HCT116 (cell line): ENCODE data around the gene VAV2. TPM values are rescaled to one million over a fixed set of nuclear protein-coding genes. Genes with fewer than 3 reads are reported as not detected.

Experiments
- ATAC-seq: fragments of 200-7000 bp; cut with Tn5 transposase; 2 replicates; pipeline ENCODE4 v1.9.1; 2020; ENCODE audit warnings: mild to moderate bottlenecking, moderate library complexity
- BruUV-seq: library from RNA; stranded (reverse); fragments of 400-500 nt; replicated peaks from 2 replicates; lab custom pipeline; 2021; lab: Mats Ljungman, UMichigan
- CTCF ChIA-PET: fragments of 300-600 bp; sonication (Branson Sonifier 250); formaldehyde crosslinking; loops from one replicate; lab custom pipeline; 2021; ENCODE audit warnings: antibody characterized with exemption; lab: Charles Lee
- POLR2A ChIA-PET: fragments of 300-600, 350-600 bp; sonication (Branson Sonifier 250); formaldehyde crosslinking; loops from one replicate; lab custom pipeline; 2021; ENCODE audit warnings: antibody characterized with exemption; lab: Charles Lee
- RAD21 ChIA-PET, 2 experiments: fragments of 300-600 bp; sonication (Branson Sonifier 250); formaldehyde crosslinking; loops; one replicate each; lab custom pipeline; 2023; ENCODE audit warnings: low total read pairs in 2 of 2; ENCODE audit not compliant: uncharacterized antibody in 2 of 2, unreplicated experiment in 2 of 2, low non-redundant PET in 1 of 2; lab: Charles Lee
- DNase-seq: peaks from one replicate; pipeline ENCODE4 v3.0.0-alpha.2; 2010; ENCODE audit warnings: low read depth, low spot score
- H2AFZ ChIP-seq: fragments of 200-600 bp; shearing (Covaris generic), sonication (generic); 2 replicates; pipeline ENCODE4 v1.6.1; 2017; ENCODE audit warnings: low read depth, mixed run types, mixed read lengths, antibody characterized with exemption, low read length; ENCODE audit not compliant: poor library complexity, severe bottlenecking
- H3K27ac ChIP-seq: 2 replicates; pipeline ENCODE4 v1.5.1; 2012; ENCODE audit warnings: low read depth, low read length
- H3K27me3 ChIP-seq: fragments of 200-600 bp; sonication (generic); 2 replicates; pipeline ENCODE4 v1.6.1; 2016; ENCODE audit warnings: mixed run types, low read length, mixed read lengths; ENCODE audit not compliant: insufficient read depth
- H3K36me3 ChIP-seq, 2 experiments: fragments of 200-500 bp in 1 of 2; fragments of 200-600 bp in 1 of 2; sonication (Bioruptor generic) in 1 of 2; sonication (generic) in 1 of 2; 2 replicates each; pipeline versions ENCODE4 v1.5.1 to v1.6.1; 2014 to 2016; ENCODE audit warnings: low read length in 2 of 2, inconsistent platforms in 1 of 2, mixed read lengths in 1 of 2, mixed run types in 1 of 2; ENCODE audit not compliant: insufficient read depth in 2 of 2, control insufficient read depth in 1 of 2
- H3K4me1 ChIP-seq, 2 experiments: fragments of 200-600 bp in 1 of 2; sonication (generic) in 1 of 2; 2 replicates each; pipeline versions ENCODE4 v1.5.1 to v1.6.1; 2012 to 2017; ENCODE audit warnings: low read length in 2 of 2, inconsistent platforms in 1 of 2, mild to moderate bottlenecking in 1 of 2, mixed read lengths in 1 of 2, mixed run types in 1 of 2, moderate library complexity in 1 of 2; ENCODE audit not compliant: insufficient read depth in 2 of 2, control insufficient read depth in 1 of 2
- H3K4me2 ChIP-seq: fragments of 200-600 bp; sonication (generic); 2 replicates; pipeline ENCODE4 v1.6.1; 2017; ENCODE audit warnings: mixed run types, low read length, mixed read lengths
- H3K4me3 ChIP-seq, 2 experiments: fragments of 200-600 bp in 1 of 2; sonication (generic) in 1 of 2; replicated peaks in 1 of 2; 2 replicates each; pipeline ENCODE4 v1.5.1; 2011 to 2016; ENCODE audit warnings: low read length in 2 of 2, control low read depth in 1 of 2, low read depth in 1 of 2, mild to moderate bottlenecking in 1 of 2, mixed read lengths in 1 of 2, mixed run types in 1 of 2
- H3K79me2 ChIP-seq: fragments of 200-600 bp; sonication (generic); 2 replicates; pipeline ENCODE4 v1.6.1; 2017; ENCODE audit warnings: mild to moderate bottlenecking, mixed run types, low read length, moderate library complexity, mixed read lengths; ENCODE audit not compliant: insufficient read depth
- H3K9ac ChIP-seq: fragments of 200-600 bp; sonication (generic); 2 replicates; pipeline ENCODE4 v1.6.1; 2016; ENCODE audit warnings: low read length, mixed read lengths
- H3K9me2 ChIP-seq: fragments of 200-600 bp; sonication (generic), shearing (Covaris generic); 2 replicates; pipeline ENCODE4 v1.6.1; 2017; ENCODE audit warnings: mixed run types, mild to moderate bottlenecking, moderate library complexity; ENCODE audit not compliant: insufficient read depth
- H3K9me3 ChIP-seq, 2 experiments: fragments of 200-500 bp in 1 of 2; fragments of 200-600 bp in 1 of 2; sonication (Bioruptor generic) in 1 of 2; sonication (generic) in 1 of 2; 2 replicates each; pipeline ENCODE4 v1.6.1; 2014 to 2017; ENCODE audit warnings: low read length in 2 of 2, mixed read lengths in 2 of 2, inconsistent platforms in 1 of 2, low read depth in 1 of 2, mild to moderate bottlenecking in 1 of 2, mixed run types in 1 of 2, moderate library complexity in 1 of 2; ENCODE audit not compliant: control insufficient read depth in 1 of 2, insufficient read depth in 1 of 2
- H4K20me1 ChIP-seq: fragments of 200-600 bp; sonication (generic), shearing (Covaris generic); 2 replicates; pipeline ENCODE4 v1.6.1; 2017; ENCODE audit warnings: mixed run types, mild to moderate bottlenecking, moderate library complexity; ENCODE audit not compliant: insufficient read depth
- ATF3 ChIP-seq: IDR thresholded peaks from 2 replicates; pipeline ENCODE4 v1.6.1; 2012
- CBX3 ChIP-seq: IDR thresholded peaks from 2 replicates; pipeline ENCODE4 v1.6.1; 2012; ENCODE audit warnings: low read depth
- EZH2 ChIP-seq: fragments of 200-600 bp; sonication (generic); IDR thresholded peaks from 2 replicates; pipeline ENCODE4 v1.6.1; 2017; ENCODE audit warnings: antibody characterized with exemption, mixed run types
- FOSL1 ChIP-seq: IDR thresholded peaks from 2 replicates; pipeline ENCODE4 v1.6.1; 2012; ENCODE audit warnings: low read depth
- POLR2AphosphoS5 ChIP-seq: IDR thresholded peaks from 2 replicates; pipeline ENCODE4 v1.6.1; 2011; ENCODE audit warnings: mild to moderate bottlenecking, low read depth, low read length, moderate library complexity
- RAD21 ChIP-seq: IDR thresholded peaks from 2 replicates; pipeline ENCODE4 v1.6.1; 2012; ENCODE audit warnings: low read depth, mild to moderate bottlenecking
- SIN3A ChIP-seq: IDR thresholded peaks from 2 replicates; pipeline ENCODE4 v1.6.1; 2012; ENCODE audit warnings: low read depth
- SRF ChIP-seq: IDR thresholded peaks from 2 replicates; pipeline ENCODE4 v1.6.1; 2012; ENCODE audit warnings: low read depth
- TCF7L2 ChIP-seq: IDR thresholded peaks from 2 replicates; pipeline ENCODE4 v1.7.0; 2011; ENCODE audit warnings: borderline replicate concordance, inconsistent platforms; ENCODE audit not compliant: insufficient read depth, insufficient read length; ENCODE audit errors: extremely low read depth
- ZBTB33 ChIP-seq: IDR thresholded peaks from 2 replicates; pipeline ENCODE4 v1.6.1; 2011; ENCODE audit warnings: mild to moderate bottlenecking, low read length, moderate library complexity; ENCODE audit not compliant: insufficient replicate concordance; ENCODE audit errors: extremely low read depth
- ZFX ChIP-seq: fragments of 450-650 bp; IDR thresholded peaks from 2 replicates; pipeline ENCODE4 v1.6.1; 2017
- intact Hi-C: fragments of 100-400 bp; cut with micrococcal nuclease; formaldehyde crosslinking; loops from 2 replicates; pipeline ENCODE4 v1.10.0; 2022
- total RNA-seq: library from RNA; stranded (reverse); gene quantifications from one replicate; pipeline ENCODE4 v1.2.1, GENCODE V29; 2021; ENCODE audit not compliant: unreplicated experiment

Gene VAV2
- total RNA-seq, 1 experiment from 2014 or later, result 33.2 TPM

GRCh38 chr9:133731876-133732638, 260.1 kb downstream of the VAV2 start:
- peak; percentile 86 for ATAC-seq
- H3K9me2 ChIP-seq, result no peaks in the 10 kb centered on the region
- CTCF ChIA-PET, result interaction anchor here (1.9 kb wide), 1 partner anchor 10 kb away, joined by 11 read pairs; no protein-coding TSS in a partner anchor
- no peaks in the 10 kb centered on the region for H3K36me3 ChIP-seq
- TF ChIP-seq RAD21 (no peak), SIN3A (no peak), ZBTB33 (no peak), SRF (no peak), FOSL1 (no peak), ZFX (no peak), EZH2 (no peak), POLR2AphosphoS5 (no peak), CBX3 (no peak), TCF7L2 (no peak), ATF3 (no peak)
- no peak overlapping the region for H3K4me2 ChIP-seq
- H2AFZ ChIP-seq, result no peak overlapping the region
- RAD21 ChIA-PET, result interaction anchor here in 1 of 2 experiments (0.6 to 1.0 kb wide), 2 partner anchors 11 to 872 kb away, joined by 3 read pairs; no protein-coding TSS in a partner anchor
- H3K79me2 ChIP-seq, result no peaks in the 10 kb centered on the region
- BruUV-seq, result no TSS peak
- H3K9me3 ChIP-seq, result no peaks in the 10 kb centered on the region
- H3K27me3 ChIP-seq, result no peaks in the 10 kb centered on the region
- intact Hi-C loops, result no loop called here
- H3K4me3 ChIP-seq, result no peak overlapping the region
- H4K20me1 ChIP-seq, result no peaks in the 10 kb centered on the region
- H3K9ac ChIP-seq, result no peak overlapping the region
- POLR2A ChIA-PET, result no interaction called here
- peak; percentile 49 for DNase-seq
- peaks cover 0 to 3% of the 10 kb centered on the region in 2 experiments; a peak in 2 of 4 replicates for H3K4me1 ChIP-seq
- no peak overlapping the region for H3K27ac ChIP-seq
